OCI-LY1 (cell line): ENCODE data around the gene COL9A2.

ENCODE experiments used
- H2AFZ ChIP-seq: fragments of 200-600 bp; sonication (generic), shearing (Covaris generic); 2 replicates; pipeline ENCODE4 v1.6.0; 2014; ENCODE audit warnings: antibody characterized with exemption, mild to moderate bottlenecking, low read length
- H3F3A ChIP-seq: fragments of 200-600 bp; sonication (generic), shearing (Covaris generic); 2 replicates; pipeline ENCODE4 v1.6.0; 2014; ENCODE audit warnings: mild to moderate bottlenecking, antibody characterized with exemption, low read length, moderate library complexity; ENCODE audit not compliant: insufficient read depth
- H3K27ac ChIP-seq: fragments of 200-600 bp; sonication (generic); 2 replicates; pipeline ENCODE4 v1.5.1; 2014; ENCODE audit warnings: low read length, mixed run types, mild to moderate bottlenecking, low read depth; ENCODE audit not compliant: poor library complexity, severe bottlenecking
- H3K27me3 ChIP-seq: fragments of 200-600 bp; sonication (generic); 2 replicates; pipeline ENCODE4 v1.6.0; 2014; ENCODE audit warnings: antibody characterized with exemption, mild to moderate bottlenecking, low read length, moderate library complexity; ENCODE audit not compliant: insufficient read depth
- H3K36me3 ChIP-seq: fragments of 200-600 bp; sonication (generic); 2 replicates; pipeline ENCODE4 v1.6.1; 2014; ENCODE audit warnings: mild to moderate bottlenecking, antibody characterized with exemption, low read length, moderate library complexity, mixed read lengths; ENCODE audit not compliant: insufficient read depth
- H3K4me1 ChIP-seq: fragments of 200-600 bp; sonication (generic); 2 replicates; pipeline ENCODE4 v1.5.1; 2014; ENCODE audit warnings: mild to moderate bottlenecking, low read length, moderate library complexity; ENCODE audit not compliant: insufficient read depth, severe bottlenecking
- H3K4me2 ChIP-seq: fragments of 200-600 bp; sonication (generic), shearing (Covaris generic); 2 replicates; pipeline ENCODE4 v1.6.1; 2014; ENCODE audit warnings: low read length
- H3K4me3 ChIP-seq: fragments of 200-600 bp; sonication (generic); 2 replicates; pipeline ENCODE4 v1.5.1; 2014; ENCODE audit warnings: low read length, low read depth, mild to moderate bottlenecking, mixed read lengths; ENCODE audit not compliant: poor library complexity, severe bottlenecking
- H3K79me2 ChIP-seq: fragments of 200-600 bp; shearing (Covaris generic); 2 replicates; pipeline ENCODE4 v1.6.1; 2016; ENCODE audit warnings: mixed run types, low read length, mixed read lengths; ENCODE audit not compliant: insufficient read depth
- H3K9ac ChIP-seq: fragments of 200-600 bp; sonication (generic), shearing (Covaris generic); 2 replicates; pipeline ENCODE4 v1.6.1; 2014; ENCODE audit warnings: mild to moderate bottlenecking, low read length, mixed read lengths
- H3K9me2 ChIP-seq: fragments of 200-600 bp; sonication (generic), shearing (Covaris generic); 2 replicates; pipeline ENCODE4 v1.6.1; 2014; ENCODE audit warnings: low read depth, mild to moderate bottlenecking, low read length, mixed read lengths
- H3K9me3 ChIP-seq: fragments of 200-600 bp; shearing (Covaris generic); 2 replicates; pipeline ENCODE4 v1.6.1; 2014; ENCODE audit warnings: low read length, mixed read lengths
- H4K20me1 ChIP-seq: fragments of 200-600 bp; sonication (generic), shearing (Covaris generic); 2 replicates; pipeline ENCODE4 v1.6.0; 2016; ENCODE audit warnings: mild to moderate bottlenecking, low read length; ENCODE audit not compliant: insufficient read depth
- EZH2 ChIP-seq: fragments of 200-600 bp; sonication (generic), shearing (Covaris generic); IDR thresholded peaks from 2 replicates; pipeline ENCODE4 v1.8.0; 2017; ENCODE audit warnings: borderline replicate concordance, mixed run types, mild to moderate bottlenecking, antibody characterized with exemption, low read length, moderate library complexity, mixed read lengths
- TF ChIP-seq, protein P1 (sequence below): fragments of 200-600 bp; sonication (generic), shearing (Covaris generic); IDR thresholded peaks from 2 replicates; pipeline ENCODE4 v1.5.1; 2017; ENCODE audit warnings: mild to moderate bottlenecking, antibody characterized with exemption, low read length, moderate library complexity, mixed read lengths

COL9A2 gene

DNA sequence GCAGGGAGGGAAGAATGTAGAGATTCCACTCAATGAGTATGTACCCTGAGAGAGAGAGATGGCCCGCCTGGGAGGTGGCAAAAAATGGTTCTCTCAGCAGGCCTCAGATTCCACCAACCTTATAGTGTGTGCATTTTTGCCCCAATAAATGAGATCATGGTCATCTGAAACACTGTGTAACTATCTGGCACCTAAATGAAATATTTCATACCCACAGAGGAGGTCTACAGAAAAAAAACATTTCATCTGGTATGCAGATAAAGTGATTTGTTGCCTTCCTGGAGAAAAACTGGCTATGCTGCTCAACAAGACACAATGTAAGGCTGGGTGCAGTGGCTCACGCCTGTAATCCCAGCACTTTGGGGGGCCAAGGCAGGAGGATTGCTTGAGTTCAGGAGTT lies 64.5 kb downstream of the COL9A2 start:
- H3K36me3 ChIP-seq, result no peaks in the 10 kb centered on the region
- H3K79me2 ChIP-seq, result peaks cover 7% of the 10 kb centered on the region; the same call in 1 of the 2 replicates
- H3K9ac ChIP-seq, result no peak overlapping the region
- H2AFZ ChIP-seq, result no peak overlapping the region
- H3K9me3 ChIP-seq, result no peaks in the 10 kb centered on the region
- no peaks in the 10 kb centered on the region for H3K9me2 ChIP-seq
- peaks cover 12% of the 10 kb centered on the region for H3K4me1 ChIP-seq
- H4K20me1 ChIP-seq, result no peaks in the 10 kb centered on the region
- TF ChIP-seq EZH2, result no peak
- TF ChIP-seq, protein P1, sequence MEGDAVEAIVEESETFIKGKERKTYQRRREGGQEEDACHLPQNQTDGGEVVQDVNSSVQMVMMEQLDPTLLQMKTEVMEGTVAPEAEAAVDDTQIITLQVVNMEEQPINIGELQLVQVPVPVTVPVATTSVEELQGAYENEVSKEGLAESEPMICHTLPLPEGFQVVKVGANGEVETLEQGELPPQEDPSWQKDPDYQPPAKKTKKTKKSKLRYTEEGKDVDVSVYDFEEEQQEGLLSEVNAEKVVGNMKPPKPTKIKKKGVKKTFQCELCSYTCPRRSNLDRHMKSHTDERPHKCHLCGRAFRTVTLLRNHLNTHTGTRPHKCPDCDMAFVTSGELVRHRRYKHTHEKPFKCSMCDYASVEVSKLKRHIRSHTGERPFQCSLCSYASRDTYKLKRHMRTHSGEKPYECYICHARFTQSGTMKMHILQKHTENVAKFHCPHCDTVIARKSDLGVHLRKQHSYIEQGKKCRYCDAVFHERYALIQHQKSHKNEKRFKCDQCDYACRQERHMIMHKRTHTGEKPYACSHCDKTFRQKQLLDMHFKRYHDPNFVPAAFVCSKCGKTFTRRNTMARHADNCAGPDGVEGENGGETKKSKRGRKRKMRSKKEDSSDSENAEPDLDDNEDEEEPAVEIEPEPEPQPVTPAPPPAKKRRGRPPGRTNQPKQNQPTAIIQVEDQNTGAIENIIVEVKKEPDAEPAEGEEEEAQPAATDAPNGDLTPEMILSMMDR, result no peak
- H3K27me3 ChIP-seq, result no peaks in the 10 kb centered on the region
- no peak overlapping the region for H3K27ac ChIP-seq
- no peak overlapping the region for H3K4me2 ChIP-seq
- H3K4me3 ChIP-seq, result no peak overlapping the region
- no peaks in the 10 kb centered on the region for H3F3A ChIP-seq

DNA sequence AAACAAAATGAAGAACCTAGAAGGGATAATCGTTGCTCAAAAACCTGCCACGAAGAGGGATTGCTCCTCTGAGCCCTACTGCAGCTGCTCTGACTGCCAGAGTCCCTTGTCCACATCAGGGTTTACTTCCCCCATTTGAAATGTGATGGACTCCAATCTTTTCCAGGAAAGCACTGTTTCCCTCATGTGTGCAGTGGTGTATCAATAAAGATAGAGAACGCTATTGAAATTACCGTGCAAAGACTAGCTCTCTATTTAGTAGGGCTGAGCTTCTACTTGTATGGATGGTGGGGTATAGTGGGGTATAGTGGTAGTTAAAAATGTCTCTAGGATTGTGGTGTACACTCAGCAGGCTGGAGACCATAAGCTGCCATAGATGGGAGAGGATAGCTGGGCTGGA lies 65.6 kb downstream of the COL9A2 start:
- H3K4me2 ChIP-seq, result no peak overlapping the region
- H4K20me1 ChIP-seq, result no peaks in the 10 kb centered on the region
- no peak for TF ChIP-seq EZH2
- TF ChIP-seq, protein P1, result no peak
- no peaks in the 10 kb centered on the region for H3K79me2 ChIP-seq
- H3F3A ChIP-seq, result no peaks in the 10 kb centered on the region
- no peak overlapping the region for H2AFZ ChIP-seq
- no peak overlapping the region for H3K4me3 ChIP-seq
- no peaks in the 10 kb centered on the region for H3K9me2 ChIP-seq
- H3K27me3 ChIP-seq, result no peaks in the 10 kb centered on the region
- no peaks in the 10 kb centered on the region for H3K9me3 ChIP-seq
- peaks cover 4% of the 10 kb centered on the region for H3K4me1 ChIP-seq
- H3K9ac ChIP-seq, result no peak overlapping the region
- no peak overlapping the region for H3K27ac ChIP-seq
- no peaks in the 10 kb centered on the region for H3K36me3 ChIP-seq
